ENCODE data around the gene NUAK2.
A peak's percentile ranks its signal among the peaks of the same experiment; 100 is the strongest.
"Not testable (repeated sequence)": the region's sequence is repeated elsewhere in the genome, so short reads cannot be mapped to it uniquely, and the experiment has no call there.

The NUAK2 gene

GRCh38 chr1:205294175-205294917, 27.2 kb downstream of the NUAK2 start:
- FAIRE-seq: no peak

DNA sequence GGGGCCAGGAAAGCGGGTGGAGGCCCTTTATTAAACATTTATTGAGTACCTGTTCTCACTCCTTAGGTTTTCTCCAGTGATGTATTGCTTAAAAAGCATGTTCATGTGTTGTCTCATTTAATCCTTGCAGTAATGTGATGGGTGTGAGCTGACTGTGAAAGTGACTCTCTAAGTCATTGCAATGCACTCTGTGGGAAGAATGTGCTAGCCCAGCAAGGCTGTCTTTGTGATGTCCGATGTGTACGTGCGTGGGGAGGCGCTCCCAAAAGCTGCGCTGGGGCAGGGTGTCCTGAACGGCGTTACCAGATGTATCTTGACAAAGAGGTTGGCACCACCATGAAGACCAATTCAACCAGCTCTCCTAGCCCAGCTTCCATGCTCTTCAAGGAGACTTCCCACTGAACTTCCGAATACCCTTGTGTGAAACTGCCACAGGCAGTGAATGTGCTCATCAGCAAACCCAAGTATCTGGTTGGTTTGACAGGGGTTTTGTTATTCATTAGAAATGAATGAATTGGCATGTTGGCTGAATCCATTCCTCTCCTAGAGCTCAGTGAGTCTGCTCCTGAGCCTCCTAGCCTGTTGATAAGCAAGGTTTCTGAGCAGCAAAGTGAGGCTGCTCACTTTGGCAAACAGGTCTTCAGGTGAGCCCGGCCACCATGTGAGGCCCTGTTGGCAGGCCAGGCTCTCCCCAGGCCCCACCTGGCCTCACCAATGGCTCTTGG, 28.0 kb downstream of the NUAK2 start:
- no peak for FAIRE-seq

GRCh38 chr1:205291596-205291995, 29.9 kb downstream of the NUAK2 start:
- no peak for FAIRE-seq

DNA sequence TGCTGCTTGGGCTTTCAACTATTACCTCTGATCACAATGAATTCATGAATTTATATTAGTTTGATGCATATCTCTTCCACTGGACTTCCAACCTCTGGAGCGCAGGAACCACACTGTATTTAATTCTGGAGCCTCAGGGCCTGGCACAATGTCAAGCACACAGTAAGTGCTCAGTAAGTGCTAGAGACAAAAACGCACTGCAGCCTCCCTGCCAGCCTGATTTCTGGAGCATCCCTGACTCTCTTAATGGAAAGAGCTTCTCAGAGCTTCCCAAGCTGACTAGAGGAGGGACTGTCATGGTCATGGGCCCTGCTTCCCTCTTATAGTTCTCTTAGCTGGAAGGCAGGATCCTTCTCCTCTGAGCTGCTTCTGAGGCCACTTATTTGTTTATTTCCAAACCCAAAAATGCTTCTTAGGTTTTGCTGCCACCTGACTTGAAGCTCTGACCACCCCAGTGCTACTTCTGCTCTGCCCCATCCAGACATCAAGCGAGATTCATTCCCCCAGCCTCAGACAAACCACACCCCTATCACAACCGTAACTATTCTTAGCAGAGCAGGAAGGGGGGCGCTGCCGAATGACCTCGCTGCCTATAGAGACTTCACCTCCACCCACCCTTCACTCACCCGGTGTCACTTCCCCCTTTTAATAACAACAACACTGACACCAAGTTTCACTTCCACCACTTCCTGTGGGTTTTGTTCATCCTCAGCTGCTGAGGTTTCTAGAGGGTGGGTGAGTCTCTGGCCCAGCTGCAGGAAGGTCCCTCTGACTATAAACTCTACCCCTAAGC, 33.6 kb downstream of the NUAK2 start:
- FAIRE-seq: no peak

GRCh38 chr1:205287076-205287475, 34.5 kb downstream of the NUAK2 start:
- FAIRE-seq: no peak

- no peak for FAIRE-seq
Measured at GRCh38 chr1:205286335-205286950, 35.1 kb downstream of the NUAK2 start.

DNA sequence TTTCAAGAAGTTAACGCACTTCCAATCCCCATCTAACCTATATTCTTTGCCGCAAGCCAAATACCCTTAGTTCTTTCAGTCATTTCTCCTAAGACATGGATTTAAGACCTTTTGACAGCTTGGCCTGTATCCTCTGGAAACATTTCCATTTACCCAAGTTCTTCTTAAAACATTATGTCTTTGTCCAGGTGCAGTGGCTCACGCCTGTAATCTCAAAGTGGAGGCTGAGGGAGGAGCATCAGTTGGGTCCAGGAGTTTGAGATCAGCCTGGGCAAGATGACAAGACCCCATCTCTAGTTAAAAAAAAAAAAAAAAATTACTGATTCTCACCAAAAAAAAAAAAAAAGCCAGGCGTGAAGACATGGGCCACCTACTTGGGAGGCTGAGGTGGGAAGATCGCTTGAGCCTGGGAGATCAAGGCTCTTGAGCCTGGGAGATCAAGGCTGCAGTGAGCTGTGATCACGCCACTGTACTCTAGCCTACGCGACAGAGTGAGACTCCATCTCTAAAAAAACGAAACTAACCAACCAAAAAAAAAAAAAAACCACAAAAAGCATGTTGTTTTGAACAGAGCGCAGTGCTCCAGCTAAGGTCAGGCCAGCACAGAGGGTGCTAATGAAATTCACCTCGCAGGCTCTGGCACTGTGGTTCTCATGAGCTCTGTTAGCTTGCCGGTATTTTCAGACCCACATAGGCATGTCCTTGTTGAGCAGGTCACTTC, 36.0 kb downstream of the NUAK2 start:
- FAIRE-seq: no peak

DNA sequence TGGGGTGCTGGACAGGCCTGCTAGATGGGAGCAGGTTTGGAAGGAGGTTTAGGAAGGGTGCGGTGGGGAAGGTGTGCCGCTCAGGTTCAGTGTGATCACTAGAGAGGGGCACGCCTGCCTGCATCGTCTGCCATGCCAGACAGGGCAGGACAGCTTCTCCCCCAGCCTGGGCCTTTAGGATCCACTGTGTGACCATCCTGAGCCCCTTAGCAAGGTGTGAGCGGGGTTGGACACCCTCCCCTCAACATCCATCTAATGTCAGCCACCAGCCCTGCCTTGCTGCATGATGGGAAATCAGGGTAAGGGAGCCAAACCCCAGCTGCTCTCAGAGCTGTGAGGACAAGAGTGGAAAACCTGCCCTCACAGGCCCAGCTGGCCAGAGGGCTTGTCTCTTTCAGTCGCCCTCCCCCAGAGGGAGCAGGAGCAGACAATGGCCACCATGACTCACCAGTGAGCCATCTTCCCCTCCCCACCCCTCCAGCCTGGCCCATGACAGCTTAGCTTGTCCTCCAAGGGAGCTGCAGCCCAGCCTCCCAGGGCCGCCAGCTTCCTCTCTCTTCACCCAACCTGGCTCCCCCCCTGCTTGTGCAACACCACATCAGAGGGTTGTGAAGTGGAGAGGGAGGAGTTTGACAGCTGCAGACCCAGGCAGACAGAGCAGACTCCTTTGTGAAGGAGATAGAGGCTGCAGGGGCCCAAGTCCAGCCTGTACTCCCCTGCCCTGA, 37.0 kb downstream of the NUAK2 start:
- no peak for FAIRE-seq

- FAIRE-seq: no peak
Measured at GRCh38 chr1:205283270-205284147, 38.0 kb downstream of the NUAK2 start.

GRCh38 chr1:205280666-205281395, 40.7 kb downstream of the NUAK2 start:
- not testable (repeated sequence) for FAIRE-seq

DNA sequence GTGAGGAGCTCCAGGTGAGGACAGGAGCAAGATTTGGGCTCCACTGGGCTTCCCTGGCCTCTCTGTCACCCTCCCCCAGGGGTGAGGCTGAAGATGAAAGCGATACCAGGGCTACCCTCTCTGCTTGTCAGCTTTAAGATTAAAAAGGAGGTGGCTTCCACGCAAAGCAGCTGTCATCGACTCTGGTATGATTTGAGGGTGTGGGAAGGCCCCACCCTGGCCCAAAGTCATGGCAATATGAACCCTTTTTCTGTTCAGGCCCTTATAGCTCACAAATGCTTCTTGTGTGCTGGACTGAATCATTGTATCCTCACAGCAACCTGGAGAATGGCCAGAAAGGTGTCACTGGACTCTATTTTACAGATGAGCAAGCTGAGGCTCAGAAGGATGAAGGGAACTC, 41.6 kb downstream of the NUAK2 start:
- FAIRE-seq: no peak

DNA sequence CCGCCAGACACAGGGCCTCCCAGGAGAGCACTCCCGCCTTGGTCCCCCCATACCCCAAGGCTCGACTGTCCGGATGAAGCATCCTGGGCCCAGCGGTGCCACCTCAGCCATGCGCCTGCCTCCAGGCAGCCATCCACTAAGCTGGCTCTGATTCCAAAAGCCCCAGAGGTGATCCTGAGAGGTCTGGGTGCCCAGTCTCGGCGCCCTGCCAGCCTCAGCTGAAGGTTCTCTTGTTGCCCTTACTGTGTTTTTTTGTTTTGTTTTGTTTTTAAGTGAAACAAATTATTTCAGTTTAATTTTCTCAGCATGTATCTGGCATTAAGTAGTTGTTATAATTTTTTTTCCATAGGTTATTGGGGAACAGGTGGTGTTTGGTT, 44.9 kb downstream of the NUAK2 start:
- no peak for FAIRE-seq

- no peak for FAIRE-seq
Measured at GRCh38 chr1:205275916-205276688, 45.4 kb downstream of the NUAK2 start.

DNA sequence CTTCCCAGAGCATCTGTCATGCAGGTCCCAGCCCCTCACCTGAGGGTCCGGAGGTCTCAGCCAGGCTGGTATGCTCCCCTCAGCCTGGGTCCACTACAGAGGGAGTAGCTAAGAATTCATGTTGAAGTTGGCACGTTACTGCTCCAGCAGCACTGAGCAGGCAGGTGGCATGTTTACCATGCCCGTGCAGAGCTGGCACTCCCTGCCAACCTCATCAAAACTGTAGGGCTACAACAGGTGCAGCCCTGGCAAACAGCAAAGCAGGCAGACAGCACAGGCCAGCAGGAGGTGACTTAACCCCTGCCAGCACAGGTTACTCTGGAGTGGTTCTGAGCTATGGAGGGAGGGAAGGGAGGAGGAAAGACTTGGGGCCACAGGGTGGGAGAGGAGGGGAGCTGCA, 46.4 kb downstream of the NUAK2 start:
- no peak for FAIRE-seq

DNA sequence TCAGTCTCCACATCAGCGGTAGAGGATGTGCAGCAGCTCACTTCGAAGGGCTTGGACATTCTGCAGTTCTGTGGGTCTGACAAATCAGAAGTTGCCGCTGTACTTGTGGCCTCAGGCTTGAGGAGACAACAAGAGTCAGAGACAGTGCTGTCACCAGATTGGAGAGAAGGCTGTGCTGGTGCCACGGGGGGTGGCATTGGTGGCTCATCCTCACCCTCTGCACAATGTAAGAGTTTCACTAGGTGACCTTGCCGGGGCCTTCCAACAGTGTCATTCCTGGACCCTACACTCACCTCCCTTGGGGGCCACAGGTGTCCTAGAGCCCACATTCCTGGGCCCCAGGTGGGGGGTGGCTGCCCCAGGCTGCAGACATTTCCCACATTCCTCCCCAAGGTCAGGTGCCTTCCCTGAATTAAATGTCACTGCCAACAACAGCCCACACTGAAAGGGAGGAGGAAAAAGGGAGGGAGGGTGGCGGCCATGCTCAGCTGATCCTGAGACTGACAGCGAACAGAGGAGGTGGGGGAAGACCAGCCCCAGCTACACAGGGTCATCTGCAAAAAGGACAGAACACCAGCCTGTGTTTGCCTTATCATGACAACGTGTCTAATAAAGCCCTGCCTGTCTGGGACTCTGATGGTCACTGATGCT, 47.4 kb downstream of the NUAK2 start:
- FAIRE-seq: no peak

- FAIRE-seq: peak; percentile 69
Measured at GRCh38 chr1:205273551-205273982, 48.0 kb downstream of the NUAK2 start.

DNA sequence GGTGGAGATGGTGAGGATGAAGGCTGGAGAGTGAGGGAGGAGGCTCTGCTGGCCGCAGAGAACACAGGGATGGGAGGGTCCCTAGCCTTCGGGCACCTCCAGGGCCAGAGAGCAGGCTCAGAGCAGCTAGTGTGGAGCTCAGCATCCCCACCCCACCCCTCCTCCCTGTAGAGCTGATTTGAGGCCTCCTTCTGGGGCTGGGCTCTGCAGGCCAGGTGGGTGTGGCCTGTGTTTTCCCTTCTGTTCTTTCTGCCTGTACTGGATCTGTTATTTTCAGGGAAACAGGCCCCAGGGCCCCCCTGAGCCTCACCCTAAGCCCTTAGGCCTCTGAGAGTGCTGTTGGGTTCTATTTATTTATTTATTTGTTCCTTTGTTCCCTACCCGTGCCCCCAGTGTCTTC, 49.0 kb downstream of the NUAK2 start:
- FAIRE-seq: no peak

GRCh38 chr1:205271745-205272144, 49.8 kb downstream of the NUAK2 start:
- no peak for FAIRE-seq

GRCh38 chr1:205271277-205271676, 50.3 kb downstream of the NUAK2 start:
- FAIRE-seq: no peak

Measured in islet of Langerhans (tissue), 1 donor.